HG02981 (cell line): Measurements from ENCODE around the gene HECW1.

Experiments used
- ATAC-seq: cut with Tn5 transposase; IDR thresholded peaks from one replicate; pipeline ENCODE4 v1.9.1; 2021; ENCODE audit warnings: mild to moderate bottlenecking, moderate library complexity; ENCODE audit not compliant: unreplicated experiment

Gene HECW1

GRCh38 chr7:43486634-43487033, 374.2 kb downstream of the HECW1 start:
- ATAC-seq = no peak

GRCh38 chr7:43487731-43488073, 375.3 kb downstream of the HECW1 start:
- ATAC-seq = no peak

- no peak for ATAC-seq
Observed at GRCh38 chr7:43489257-43489656, 376.8 kb downstream of the HECW1 start.

GRCh38 chr7:43490016-43490415, 377.6 kb downstream of the HECW1 start:
- no peak for ATAC-seq

- no peak for ATAC-seq
Observed at GRCh38 chr7:43491123-43491522, 378.7 kb downstream of the HECW1 start.

- no peak for ATAC-seq
Observed at GRCh38 chr7:43491984-43492383, 379.5 kb downstream of the HECW1 start.

GRCh38 chr7:43492896-43493295, 380.4 kb downstream of the HECW1 start:
- ATAC-seq = no peak

- no peak for ATAC-seq
Observed at GRCh38 chr7:43495572-43495971, 383.1 kb downstream of the HECW1 start.

- no peak for ATAC-seq
Observed at GRCh38 chr7:43496596-43496995, 384.1 kb downstream of the HECW1 start.

GRCh38 chr7:43501870-43502269, 389.4 kb downstream of the HECW1 start:
- ATAC-seq = no peak

GRCh38 chr7:43502941-43503340, 390.5 kb downstream of the HECW1 start:
- ATAC-seq = no peak

- no peak for ATAC-seq
Observed at GRCh38 chr7:43505412-43505811, 393.0 kb downstream of the HECW1 start.

GRCh38 chr7:43506460-43506859, 394.0 kb downstream of the HECW1 start:
- ATAC-seq = no peak

- ATAC-seq = no peak
Observed at GRCh38 chr7:43508461-43508860, 396.0 kb downstream of the HECW1 start.

GRCh38 chr7:43509906-43510305, 397.5 kb downstream of the HECW1 start:
- ATAC-seq = no peak

GRCh38 chr7:43511029-43511428, 398.6 kb downstream of the HECW1 start:
- ATAC-seq = no peak

- ATAC-seq = no peak
Observed at GRCh38 chr7:43511769-43512515, 399.5 kb downstream of the HECW1 start.

- ATAC-seq = no peak
Observed at GRCh38 chr7:43513251-43513650, 400.8 kb downstream of the HECW1 start.

GRCh38 chr7:43516581-43517342, 404.3 kb downstream of the HECW1 start:
- ATAC-seq = peak; percentile 86

GRCh38 chr7:43517464-43517863, 405.0 kb downstream of the HECW1 start:
- no peak for ATAC-seq

GRCh38 chr7:43520201-43520600, 407.8 kb downstream of the HECW1 start:
- no peak for ATAC-seq

- no peak for ATAC-seq
Observed at GRCh38 chr7:43522406-43523156, 410.1 kb downstream of the HECW1 start.
